ENCODE results near the gene RBBP8NL.

DNA sequence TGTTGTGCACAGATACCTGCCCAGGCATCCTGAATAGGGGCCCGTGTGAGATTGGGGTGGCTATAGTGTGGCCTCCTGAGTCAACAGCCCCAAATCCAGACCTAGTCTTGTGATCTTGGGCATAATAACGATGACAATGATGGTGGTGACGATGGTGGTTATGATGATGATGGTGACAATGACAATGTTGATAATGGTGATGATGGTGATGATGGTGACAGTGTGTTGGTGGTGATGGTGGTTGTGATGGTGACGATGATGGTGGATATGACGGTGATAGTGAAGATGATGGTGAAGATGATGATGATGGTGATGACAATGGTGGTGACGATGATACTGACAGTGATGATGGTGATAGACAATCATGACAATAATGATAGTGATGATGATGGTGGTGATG, 45.5 kb downstream of the RBBP8NL start:
- no peak for TF ChIP-seq SMARCB1 (IDR thresholded peaks at IDR 0.05; ENCODE audit: insufficient read length, low read depth)
- TF ChIP-seq TFAM (CRISPR knock-in tag; conservative IDR thresholded peaks at IDR 0.05): no peak
- TF ChIP-seq SMC3 (conservative IDR thresholded peaks at IDR 0.05; ENCODE audit: insufficient read depth, low read depth, low read length): no peak
- TF ChIP-seq, protein P1, sequence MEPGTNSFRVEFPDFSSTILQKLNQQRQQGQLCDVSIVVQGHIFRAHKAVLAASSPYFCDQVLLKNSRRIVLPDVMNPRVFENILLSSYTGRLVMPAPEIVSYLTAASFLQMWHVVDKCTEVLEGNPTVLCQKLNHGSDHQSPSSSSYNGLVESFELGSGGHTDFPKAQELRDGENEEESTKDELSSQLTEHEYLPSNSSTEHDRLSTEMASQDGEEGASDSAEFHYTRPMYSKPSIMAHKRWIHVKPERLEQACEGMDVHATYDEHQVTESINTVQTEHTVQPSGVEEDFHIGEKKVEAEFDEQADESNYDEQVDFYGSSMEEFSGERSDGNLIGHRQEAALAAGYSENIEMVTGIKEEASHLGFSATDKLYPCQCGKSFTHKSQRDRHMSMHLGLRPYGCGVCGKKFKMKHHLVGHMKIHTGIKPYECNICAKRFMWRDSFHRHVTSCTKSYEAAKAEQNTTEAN (CRISPR knock-in tag; IDR thresholded peaks at IDR 0.05): no peak
- TF ChIP-seq MTA2 (IDR thresholded peaks at IDR 0.05; ENCODE audit: low read depth): no peak
- no peak for TF ChIP-seq SNRNP70 (optimal IDR thresholded peaks at IDR 0.05; ENCODE audit: low read depth, low read length)

Measured in K562 (cell line).